Upper lobe of right lung (tissue), 1 donor: ENCODE measurements around the gene C17orf75. TPM values are rescaled to one million over a fixed set of nuclear protein-coding genes. Genes with fewer than 3 reads are reported as not detected.
"Not testable (repeated sequence)": the region's sequence is repeated elsewhere in the genome, so short reads cannot be mapped to it uniquely, and the experiment has no call there.

Experiments
- ATAC-seq: fragments of 200-7000 bp; cut with Tn5 transposase; one replicate; pipeline ENCODE4 v1.9.1; 2020; ENCODE audit warnings: mild to moderate bottlenecking, moderate library complexity
- DNase-seq: peaks from one replicate; pipeline ENCODE4 v3.0.0-alpha.2; 2020
- H3K27ac ChIP-seq: fragments of 200-600 bp; one replicate; pipeline ENCODE4 v1.8.0; 2022
- H3K27me3 ChIP-seq: fragments of 200-600 bp; one replicate; pipeline ENCODE4 v1.8.0; 2022; ENCODE audit warnings: mild to moderate bottlenecking
- H3K36me3 ChIP-seq: fragments of 200-600 bp; one replicate; pipeline ENCODE4 v1.8.0; 2022
- H3K4me1 ChIP-seq: fragments of 200-600 bp; one replicate; pipeline ENCODE4 v1.8.0; 2022
- H3K4me3 ChIP-seq: fragments of 200-600 bp; one replicate; pipeline ENCODE4 v1.8.0; 2022; ENCODE audit warnings: mild to moderate bottlenecking
- H3K9me3 ChIP-seq: fragments of 200-600 bp; one replicate; pipeline ENCODE4 v1.8.0; 2022
- CTCF ChIP-seq: fragments of 200-600 bp; IDR thresholded peaks from one replicate; pipeline ENCODE4 v1.8.0; 2022; ENCODE audit warnings: antibody characterized with exemption
- intact Hi-C: fragments of 100-400 bp; cut with DNase I; formaldehyde crosslinking; loops from one replicate; pipeline ENCODE4 v1.11.0; 2022
- total RNA-seq: library from RNA; stranded (reverse); fragmentation: NEBNext Ultra II Directional; extraction: Animal tissue kit (Norgen Biotek cat#: 25700); gene quantifications from one replicate; pipeline ENCODE4 v1.2.1, GENCODE V29; 2021
- donor health status: DM: no; HTN: yes; CAD: no; lungs with severe emphysema.

The C17orf75 gene
- total RNA-seq, 1 donor from 2014 or later: 14.2 TPM

GRCh38 chr17:32330147-32330546 lies 11.8 kb downstream of the C17orf75 start:
- intact Hi-C loops: no loop called here
- no peaks in the 10 kb centered on the region for H3K9me3 ChIP-seq
- H3K27me3 ChIP-seq: no peaks in the 10 kb centered on the region
- DNase-seq (no peak), ATAC-seq (no peak)
- TF ChIP-seq CTCF: no peak
- H3K27ac ChIP-seq: no peak overlapping the region
- no peak overlapping the region for H3K4me3 ChIP-seq
- peaks cover 3% of the 10 kb centered on the region for H3K4me1 ChIP-seq
- peaks cover 17% of the 10 kb centered on the region for H3K36me3 ChIP-seq

GRCh38 chr17:32327911-32328310 lies 14.1 kb downstream of the C17orf75 start:
- Histone ChIP-seq H3K9me3 (no peaks in the 10 kb centered on the region), H3K27ac (no peak overlapping the region), H3K4me3 (no peak overlapping the region), H3K27me3 (no peaks in the 10 kb centered on the region), H3K36me3 (no peaks in the 10 kb centered on the region), H3K4me1 (peaks cover 12% of the 10 kb centered on the region)
- no peak for ATAC-seq
- peak; percentile 3 for DNase-seq
- TF ChIP-seq CTCF: no peak
- intact Hi-C loops: no loop called here

GRCh38 chr17:32323811-32324491 lies 18.0 kb downstream of the C17orf75 start:
- H3K27ac ChIP-seq: no peak overlapping the region
- no peaks in the 10 kb centered on the region for H3K9me3 ChIP-seq
- peak overlapping the region; percentile 30 for H3K4me3 ChIP-seq
- H3K4me1 ChIP-seq: peaks cover 9% of the 10 kb centered on the region
- no peak for TF ChIP-seq CTCF
- intact Hi-C loops: no loop called here
- no peaks in the 10 kb centered on the region for H3K36me3 ChIP-seq
- ATAC-seq: peak; percentile 51
- DNase-seq: no peak
- no peaks in the 10 kb centered on the region for H3K27me3 ChIP-seq

GRCh38 chr17:32323046-32323445 lies 18.9 kb downstream of the C17orf75 start:
- intact Hi-C loops: no loop called here
- ATAC-seq: peak; percentile 67
- peaks cover 9% of the 10 kb centered on the region for H3K4me1 ChIP-seq

GRCh38 chr17:32320847-32321246 lies 21.1 kb downstream of the C17orf75 start:
- ATAC-seq (no peak), DNase-seq (no peak)
- H3K4me1 ChIP-seq: peaks cover 9% of the 10 kb centered on the region
- no peak for TF ChIP-seq CTCF
- no peaks in the 10 kb centered on the region for H3K27me3 ChIP-seq
- no peak overlapping the region for H3K27ac ChIP-seq
- intact Hi-C loops: no loop called here
- no peak overlapping the region for H3K4me3 ChIP-seq
- no peaks in the 10 kb centered on the region for H3K9me3 ChIP-seq
- H3K36me3 ChIP-seq: no peaks in the 10 kb centered on the region

More at GRCh38 chr17:32323046-32323445, 18.9 kb downstream of the C17orf75 start:
- no peak for TF ChIP-seq CTCF
- Histone ChIP-seq H3K27me3 (no peaks in the 10 kb centered on the region), H3K4me3 (no peak overlapping the region), H3K9me3 (no peaks in the 10 kb centered on the region), H3K27ac (no peak overlapping the region), H3K36me3 (no peaks in the 10 kb centered on the region)
- DNase-seq: peak; percentile 78

- DNase-seq, ATAC-seq, H3K9me3 ChIP-seq, H3K4me1 ChIP-seq, intact Hi-C loops, H3K4me3 ChIP-seq, H3K36me3 ChIP-seq, H3K27ac ChIP-seq, H3K27me3 ChIP-seq: not testable (repeated sequence)
These were observed 21.9 kb downstream of the C17orf75 start for GRCh38 chr17:32320080-32320479.
